GM18508 (cell line): ENCODE results near the gene COL2A1.

Experiments used
- ATAC-seq: cut with Tn5 transposase; IDR thresholded peaks from one replicate; pipeline ENCODE4 v1.9.1; 2021; ENCODE audit warnings: moderate number of reproducible peaks; ENCODE audit not compliant: insufficient read depth, unreplicated experiment

Gene COL2A1

DNA sequence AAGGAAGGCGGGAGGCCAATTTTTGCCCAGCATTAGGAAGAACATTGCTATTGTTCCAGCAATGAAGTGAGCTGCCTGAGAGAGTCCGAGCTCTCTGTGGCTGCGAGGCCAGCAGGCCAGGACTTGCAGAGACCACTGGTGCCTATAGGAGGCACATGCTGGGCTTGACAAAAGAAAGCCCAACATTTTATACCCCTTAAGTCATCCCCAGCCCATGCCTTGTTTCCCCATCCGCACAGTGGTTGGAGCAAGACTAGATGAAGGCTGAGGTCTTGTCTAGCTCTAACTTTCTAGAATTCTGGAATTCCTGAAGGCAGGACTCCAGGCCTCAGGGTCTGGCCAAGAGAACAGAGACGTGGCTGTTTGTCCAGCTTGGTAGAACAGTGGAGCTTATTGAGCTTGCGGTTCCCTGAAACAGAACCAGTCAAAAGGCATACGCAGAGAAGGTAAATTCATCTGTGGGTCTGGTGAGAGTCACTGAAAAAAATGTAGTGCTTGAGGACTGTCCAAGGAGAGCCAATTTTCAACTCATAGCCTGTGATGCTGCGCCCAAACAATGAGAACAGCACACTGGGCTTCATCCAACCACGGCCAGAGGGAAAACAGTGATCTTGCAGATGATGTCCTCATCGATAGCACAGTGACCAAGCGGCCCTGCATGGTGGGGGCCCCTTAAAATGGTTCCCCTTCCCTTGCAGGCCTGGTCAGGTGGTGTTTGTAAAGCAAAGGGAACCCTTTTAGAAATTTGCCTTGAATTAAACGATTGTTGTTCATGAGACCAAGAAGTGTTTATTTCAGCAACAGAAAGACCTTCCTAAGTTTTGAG, 27.1 kb upstream of the COL2A1 start:
- ATAC-seq = no peak

DNA sequence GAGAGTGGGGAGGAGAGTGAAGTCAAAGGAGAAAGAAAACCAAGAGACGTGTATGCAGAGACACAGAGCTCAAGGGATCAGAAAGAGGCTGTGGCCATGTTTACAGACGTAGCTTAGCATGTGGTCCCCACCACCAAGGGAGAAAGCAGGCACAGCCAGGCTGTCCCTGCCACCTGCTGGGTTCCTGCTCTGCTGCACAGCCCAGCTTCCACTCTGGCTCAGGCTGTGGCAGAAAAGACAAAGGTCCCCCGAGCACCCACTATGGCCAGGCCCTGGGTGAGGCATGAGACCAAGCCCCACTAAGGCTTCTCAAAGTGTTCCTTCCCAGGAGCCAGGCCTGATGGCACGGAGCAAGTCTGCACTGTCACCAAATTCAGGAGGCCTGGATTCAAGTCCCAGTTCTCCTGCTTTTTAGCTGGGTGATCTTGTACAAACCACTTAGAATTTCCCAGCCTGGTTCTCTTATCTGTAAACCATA, 25.9 kb upstream of the COL2A1 start:
- no peak for ATAC-seq

DNA sequence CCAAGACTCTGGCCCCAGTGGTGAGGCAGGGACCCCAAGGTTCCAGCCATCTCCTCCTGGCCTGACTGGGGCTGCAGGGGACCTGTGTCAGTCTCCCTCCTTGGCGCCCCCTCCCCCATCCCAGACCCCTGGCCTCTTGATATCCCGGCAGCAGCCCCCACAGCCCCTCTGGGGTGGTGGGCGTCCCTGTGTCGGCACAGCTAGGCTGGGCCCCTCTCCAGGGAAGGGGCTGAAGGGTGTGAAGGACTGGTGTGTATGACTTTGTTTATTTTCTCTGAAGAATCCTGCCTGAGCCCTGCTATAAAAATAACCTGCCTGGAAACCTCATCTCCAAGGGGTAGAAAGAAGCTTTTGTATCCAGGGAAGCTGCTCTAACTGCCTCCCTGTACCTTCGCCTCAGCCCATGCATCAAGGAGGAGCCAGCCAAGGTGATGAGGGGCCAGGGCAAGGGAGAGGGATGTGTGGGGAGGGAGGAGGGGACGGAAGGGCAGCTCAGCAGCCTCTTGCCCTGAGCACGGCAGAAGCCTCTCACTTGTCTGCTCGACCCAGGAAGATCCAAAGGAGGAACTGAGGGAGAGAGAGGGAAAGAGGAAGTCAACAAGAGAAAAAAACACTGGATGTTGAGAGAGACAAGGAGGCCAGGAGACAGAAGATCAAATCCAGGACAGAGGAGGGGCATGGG, 25.4 kb upstream of the COL2A1 start:
- no peak for ATAC-seq

DNA sequence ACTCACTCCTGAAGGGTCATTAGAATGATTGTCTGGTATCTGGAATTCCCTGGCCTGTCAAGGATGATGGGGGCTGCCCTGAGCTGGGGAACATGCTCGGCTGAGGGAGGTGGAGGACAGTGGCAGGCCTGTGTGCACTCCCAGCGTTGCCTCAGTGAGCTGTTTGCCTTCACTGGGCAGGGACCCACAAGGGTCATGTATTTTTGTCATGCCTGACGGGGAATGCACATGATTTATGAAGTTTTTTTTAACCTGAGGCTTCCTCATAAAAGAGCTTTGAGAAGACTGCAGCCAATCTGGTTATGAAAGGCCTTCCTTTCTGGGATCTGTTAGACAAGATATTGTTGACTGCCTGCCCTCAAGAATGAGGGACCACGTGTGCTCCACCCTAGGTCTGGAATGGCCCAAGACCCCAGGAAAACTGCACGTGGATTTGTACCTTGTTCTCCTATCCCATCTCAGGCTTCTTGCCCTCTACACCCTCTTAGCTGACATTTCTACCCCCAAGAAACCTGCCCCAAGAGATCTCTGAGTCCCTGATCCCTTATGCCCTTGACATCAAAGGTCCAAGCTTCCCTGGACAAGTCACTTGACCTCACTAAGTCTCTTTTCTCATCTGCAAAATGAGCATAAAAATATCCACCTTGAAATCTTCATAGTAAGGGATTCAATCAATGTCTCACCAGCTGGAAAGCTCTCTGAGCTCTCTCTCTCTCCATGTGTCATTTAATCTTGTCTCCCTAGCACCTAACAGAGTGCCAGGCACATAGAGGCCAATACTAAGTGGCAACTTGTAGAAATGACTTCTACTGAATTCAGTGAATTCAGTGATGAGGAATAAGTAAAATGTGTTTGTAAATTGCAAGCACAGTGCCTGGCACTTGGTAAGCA, 24.5 kb upstream of the COL2A1 start:
- ATAC-seq = no peak

DNA sequence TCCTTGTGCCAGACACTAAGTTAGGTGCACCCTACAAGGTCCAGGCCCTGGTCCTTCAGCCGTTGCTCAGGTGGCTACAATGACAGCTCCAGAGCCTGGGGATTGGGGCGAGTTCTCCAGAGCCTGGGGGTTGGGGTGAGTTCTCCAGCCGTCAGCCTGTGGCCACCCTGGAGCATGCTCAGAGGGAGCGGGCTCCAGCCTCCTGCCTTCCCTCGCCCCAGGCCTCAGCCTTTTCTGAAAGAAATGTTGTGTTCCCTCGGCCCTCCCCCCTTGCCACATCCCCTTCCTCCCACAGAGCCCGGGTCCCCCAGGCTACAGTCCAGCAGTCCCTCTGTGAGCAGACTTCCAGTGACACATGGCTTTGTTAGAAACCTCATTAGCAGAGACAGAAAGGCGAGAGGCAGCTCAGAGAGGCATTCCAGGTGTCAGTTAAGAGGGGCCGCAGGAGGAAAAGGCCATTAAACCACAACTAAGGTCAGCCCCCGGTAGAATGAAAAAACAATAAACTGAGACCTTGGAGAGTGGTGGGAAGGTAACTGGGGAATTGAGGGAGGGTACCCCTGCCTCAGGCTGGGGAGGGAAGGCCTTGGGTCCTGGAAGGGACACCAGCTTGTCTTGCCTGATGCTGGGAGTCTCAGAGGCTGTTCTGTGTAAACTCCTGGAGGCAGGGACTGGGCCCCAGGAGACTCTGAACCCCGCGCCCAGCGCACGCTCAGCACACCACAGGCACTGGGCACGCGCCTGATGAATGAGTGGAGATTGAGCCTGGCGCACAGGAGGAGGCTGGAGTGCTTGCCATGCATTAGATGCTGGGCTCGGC, 23.1 kb upstream of the COL2A1 start:
- ATAC-seq = no peak

DNA sequence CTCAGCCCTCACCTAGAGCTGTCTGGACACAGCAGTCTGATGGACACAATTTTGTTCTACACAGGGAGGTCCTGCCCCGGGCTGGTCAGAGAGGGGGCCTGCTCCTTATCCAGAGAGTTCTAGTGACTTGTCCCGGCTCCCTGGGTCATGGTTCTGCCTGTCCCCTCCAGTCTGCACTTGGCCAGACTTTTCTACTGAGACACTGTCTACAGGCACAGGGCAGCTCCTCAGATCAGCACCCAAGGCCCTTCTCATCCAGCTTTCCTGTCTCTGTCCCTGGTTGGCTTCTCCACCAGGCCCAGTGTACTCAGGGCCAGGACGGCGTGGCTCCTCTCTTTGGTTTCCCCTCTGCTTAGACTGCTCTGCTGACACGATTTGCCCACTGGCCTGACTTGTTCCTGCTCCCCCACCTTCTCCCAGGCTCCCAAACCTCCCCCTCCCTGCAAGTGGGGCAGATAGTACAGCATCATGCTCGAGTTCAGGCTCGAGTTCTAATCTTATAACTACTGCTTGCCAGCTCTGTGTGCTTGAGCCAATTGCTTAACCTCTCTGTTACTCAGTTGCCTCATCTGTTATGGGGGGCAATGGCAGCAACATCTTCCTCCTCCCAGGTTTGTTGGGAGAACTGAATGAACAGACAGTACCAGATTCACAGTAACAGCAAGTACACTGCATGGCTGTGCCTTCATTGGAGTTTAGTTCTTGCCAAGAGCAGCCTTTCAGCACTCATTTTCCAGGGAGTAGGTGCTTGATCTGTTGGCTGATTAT, 22.0 kb upstream of the COL2A1 start:
- ATAC-seq = no peak

DNA sequence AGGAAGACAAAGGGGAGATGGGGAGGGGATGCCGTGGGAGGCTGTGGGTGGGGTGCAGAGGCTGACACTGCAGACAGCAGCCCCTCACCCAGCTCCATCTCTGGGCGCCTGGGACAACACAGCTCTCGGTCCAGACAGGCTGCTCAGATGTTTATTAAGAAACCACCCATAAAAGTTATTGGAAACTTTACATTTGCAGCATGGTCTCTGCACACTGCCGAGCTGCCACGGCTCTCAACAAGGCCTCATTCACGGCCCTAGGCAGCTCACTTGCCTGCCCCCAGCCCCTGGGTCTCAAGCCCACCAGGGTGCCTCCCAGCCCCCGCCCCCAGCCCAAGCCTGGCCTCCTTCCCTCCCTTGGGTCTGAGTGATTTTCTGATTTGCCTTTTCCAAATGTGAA, 21.0 kb upstream of the COL2A1 start:
- ATAC-seq = no peak

DNA sequence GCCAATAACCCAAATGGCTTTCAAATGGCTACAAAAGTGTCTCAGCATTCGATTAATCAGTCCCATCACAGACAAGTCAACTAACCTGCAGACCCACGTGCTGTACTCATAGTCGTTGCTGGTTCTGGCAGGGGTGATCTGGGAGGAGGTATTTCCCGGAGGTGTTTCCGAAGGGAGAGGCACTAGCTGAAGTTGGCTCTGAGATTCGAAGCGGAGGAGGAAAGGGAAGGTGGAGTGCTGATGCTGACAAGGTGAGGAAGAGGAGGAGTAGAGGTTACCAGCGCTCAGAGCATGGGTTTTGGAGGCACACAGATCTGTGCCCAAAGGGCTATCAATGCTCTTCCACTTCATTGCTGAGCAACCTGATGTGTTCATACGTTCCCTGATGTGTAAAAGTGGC, 20.5 kb upstream of the COL2A1 start:
- ATAC-seq = no peak

DNA sequence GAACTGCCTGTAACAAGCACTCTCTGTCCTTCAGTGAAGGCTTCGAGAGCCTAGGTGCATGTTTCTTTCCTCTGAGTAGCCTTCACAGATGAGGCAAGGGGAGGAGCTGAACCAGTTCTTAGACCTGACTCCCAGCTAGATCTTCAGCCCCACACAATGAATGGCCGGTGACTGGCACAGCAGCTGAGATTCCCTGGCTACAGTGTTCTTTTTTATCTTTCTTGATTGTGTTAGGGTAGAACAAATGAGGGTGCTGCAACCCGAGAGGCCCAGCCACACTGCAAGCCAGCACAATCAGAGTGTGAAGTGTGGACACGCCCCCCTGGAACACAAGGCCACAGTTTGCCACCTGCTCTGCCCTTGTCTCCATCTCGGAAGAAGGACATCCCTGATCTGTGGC, 19.1 kb upstream of the COL2A1 start:
- ATAC-seq = no peak

DNA sequence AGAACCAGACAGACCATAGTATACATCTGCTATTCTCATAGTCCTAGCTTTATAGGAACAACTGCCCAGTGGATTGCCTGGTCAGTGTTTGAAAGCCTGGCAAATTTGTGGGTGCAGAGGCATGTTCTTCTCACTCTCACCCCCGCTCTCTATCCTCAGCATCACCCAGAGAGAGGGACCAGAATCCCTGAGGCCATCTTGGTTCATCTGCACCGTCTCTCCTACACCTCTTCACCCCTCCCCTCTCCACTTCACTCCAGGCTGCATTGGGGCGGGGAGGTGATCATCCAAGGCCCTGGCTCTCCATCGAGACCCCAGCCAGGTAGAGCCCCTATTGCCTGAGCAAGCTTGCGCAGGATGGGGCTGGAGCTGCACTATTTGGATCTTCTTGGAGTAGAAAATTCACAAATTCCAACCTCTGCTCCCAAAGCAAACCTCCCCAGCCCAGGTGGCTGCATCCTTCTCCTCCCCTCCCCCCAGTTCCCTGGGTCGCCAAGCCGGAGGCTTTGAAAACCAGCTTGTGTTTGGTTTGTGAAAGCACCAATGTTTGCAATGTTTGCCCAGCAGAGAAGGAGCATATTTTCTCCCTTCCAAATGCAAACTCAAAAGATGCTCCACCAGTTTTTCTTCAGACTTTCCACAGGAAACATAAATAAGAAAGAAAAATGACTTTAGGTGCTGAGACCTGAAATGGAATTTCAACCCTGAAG, 18.6 kb upstream of the COL2A1 start:
- no peak for ATAC-seq

DNA sequence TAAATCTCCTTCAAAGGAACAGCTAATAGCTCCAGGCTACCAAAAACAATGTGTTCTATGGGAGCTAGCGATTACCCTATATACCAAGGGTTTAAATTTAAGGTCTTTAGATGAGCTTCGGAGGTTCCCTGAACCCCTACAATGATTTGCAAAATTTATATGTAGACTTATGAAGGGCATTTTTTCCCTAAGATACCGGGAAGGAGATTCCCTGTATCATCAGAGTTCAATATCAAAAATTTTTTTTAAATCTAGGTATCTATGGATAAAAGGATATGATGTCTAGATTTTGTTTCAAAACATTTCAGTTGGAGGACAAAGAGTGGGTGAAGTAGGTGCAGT, 17.9 kb upstream of the COL2A1 start:
- no peak for ATAC-seq

DNA sequence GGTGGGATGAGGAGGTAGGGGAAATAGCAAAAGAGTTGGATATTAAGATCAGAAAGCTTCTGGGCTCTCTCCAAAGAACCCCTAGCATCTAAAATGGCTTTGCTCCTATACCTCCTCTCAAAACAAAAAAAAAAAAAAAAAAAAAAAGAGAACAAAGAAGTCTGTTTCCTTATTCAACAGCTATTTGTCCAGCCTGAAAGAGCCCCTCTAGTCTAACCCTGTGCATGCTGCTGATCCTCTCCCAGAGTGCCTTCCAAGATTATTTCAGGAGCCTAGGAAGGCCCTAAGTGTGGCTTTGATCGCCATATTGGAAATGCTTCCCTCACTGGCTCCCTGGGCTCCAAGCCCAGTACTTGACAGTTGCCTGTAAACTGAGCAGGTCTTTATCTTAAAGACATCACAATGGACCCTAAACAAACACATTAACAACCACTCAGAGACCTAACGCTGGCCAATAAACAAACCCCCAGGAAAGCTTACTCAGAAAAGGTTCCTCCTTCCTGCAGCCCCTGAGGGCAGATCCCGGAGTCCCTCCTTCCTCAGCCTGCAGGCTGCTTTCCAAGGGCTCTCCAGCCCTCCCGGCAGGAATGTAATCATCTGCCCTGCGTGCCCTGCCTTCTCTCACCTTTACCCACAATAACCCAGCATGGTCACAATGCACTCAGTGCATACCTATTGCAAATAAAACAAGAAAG, 17.4 kb upstream of the COL2A1 start:
- no peak for ATAC-seq

DNA sequence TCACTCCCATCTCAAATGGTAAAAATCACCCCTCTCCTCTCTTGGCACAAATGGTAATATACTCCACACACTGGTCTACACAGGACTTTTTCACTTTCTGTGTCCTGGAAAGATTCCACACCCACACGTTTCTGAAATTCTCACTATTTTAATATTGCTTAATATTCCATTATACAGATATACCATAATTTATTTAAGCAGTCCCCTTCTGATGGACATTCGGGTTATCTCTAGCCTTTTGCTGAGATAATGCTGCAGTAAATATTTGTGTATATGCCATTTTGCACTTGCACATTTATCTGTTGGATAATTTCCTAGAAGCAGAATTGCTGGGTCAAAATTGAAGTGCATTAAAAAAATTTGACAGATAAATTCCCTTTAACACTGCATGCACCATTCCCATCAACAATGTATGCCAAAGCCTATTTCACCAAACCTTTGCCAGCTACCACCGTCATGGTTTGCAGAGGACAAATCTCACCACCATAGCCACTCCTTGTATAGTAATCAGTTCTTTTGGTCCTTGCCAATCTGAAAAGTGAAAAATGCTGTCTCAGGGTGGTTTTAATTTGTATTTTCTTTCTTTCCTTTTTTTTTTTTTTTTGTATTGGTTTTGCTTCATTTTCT, 15.5 kb upstream of the COL2A1 start:
- ATAC-seq = no peak

DNA sequence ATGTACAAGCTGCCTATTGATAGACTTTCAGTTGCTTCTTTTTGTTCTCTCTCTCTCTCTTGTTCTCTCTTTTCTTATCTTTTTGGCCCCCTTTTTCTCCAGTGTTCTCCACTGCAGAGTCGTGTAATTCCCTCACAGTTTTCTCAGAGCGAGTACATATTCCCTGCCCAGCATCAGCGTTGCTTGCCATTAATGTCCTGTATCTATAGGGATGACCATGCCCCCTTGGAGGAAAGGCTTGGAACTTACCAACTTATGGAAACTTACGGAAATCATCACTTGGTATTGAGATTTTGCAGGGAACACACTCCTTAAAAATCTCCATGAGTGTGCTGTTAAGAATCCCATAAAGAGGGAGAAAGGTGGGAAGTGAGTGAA, 14.3 kb upstream of the COL2A1 start:
- ATAC-seq = no peak

DNA sequence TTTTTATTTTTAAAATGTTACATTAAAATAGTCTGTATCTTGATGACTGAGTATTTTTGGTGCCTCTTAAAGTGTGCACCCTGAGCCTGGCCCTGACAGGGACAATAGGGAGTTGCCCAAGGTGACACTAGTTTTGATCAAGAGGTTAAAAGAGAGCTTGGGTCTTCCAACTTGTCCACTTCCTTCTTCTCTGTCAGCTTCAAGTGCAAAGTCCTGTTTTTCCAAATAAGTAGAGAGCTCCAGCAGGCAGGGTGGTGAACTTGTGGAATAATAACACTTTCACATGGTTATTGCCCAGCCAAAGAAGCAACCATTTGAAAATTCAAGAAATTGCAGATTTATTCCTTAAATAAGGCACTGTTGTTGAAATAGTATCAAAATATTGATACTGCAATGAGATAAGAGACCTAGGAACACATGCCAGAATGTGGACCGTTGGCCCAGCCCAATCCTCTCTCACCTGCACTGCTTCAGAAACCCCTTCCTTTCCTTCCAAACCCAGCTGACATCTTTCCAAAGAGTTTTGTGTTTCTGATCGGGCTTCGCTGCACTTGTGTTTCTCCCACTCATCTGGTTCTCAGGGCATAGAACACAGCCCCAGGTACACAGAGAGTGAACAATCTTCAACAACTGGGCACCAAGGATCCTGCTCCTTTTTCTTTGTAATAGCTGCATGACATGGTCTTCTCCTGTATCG, 13.8 kb upstream of the COL2A1 start:
- no peak for ATAC-seq

DNA sequence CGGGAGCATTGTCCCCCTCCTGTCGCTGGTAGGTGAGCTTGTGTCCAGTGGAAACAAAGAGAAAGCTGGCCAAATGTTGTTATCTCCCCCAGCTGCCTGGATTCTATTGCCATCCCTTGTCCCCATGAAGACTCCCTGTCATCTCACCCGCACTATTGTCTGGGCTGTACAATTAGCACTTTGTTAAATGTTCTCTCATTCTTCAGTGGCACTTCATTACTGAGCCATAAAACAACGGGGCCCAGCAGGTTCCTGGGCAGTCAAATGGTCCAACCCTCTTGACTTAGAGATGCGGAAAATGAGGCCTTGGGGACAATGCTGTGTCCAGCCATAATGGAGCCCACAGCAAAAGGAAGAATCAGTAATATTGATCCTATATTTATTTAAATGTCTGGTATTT, 13.2 kb upstream of the COL2A1 start:
- ATAC-seq = no peak

DNA sequence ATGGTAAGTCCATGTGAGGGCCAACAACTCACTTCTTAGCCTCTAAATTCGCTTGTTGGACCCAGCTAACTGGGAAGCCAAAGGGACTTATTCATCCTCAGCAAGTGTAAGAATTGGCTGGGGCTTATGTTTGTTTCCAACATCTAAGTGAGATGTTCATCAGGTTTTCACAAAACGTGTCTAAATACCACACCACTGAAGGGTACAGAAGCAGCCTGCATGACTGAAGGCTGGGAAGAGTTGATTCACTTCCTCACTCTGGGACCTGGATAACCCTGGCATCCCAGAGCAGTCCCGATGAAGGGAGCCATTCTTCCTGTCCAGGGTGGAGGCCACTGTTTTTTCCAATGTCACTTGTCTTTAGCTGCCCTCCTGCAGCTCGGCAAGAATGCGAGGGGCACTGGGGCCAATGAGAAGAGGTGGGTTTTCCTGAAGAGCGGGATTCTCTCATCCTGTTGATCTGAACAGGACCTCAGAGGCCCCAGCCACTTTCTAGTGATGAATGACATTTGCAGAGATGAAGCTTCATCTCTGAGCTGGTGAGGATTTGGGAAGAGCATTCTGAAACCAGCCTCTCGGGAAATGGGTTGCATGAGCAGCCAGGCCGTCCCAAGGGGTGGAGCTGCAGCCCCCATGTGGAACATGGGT, 12.2 kb upstream of the COL2A1 start:
- no peak for ATAC-seq
